HEK293T (cell line): ENCODE measurements around the gene MCOLN1.
A peak's percentile ranks its signal among the peaks of the same experiment; 100 is the strongest.

Experiments used
- CTCF ChIA-PET: fragments of 350-600 bp; formaldehyde crosslinking; extraction: SDS; loops from one replicate; lab custom pipeline; 2021; ENCODE audit warnings: antibody characterized with exemption, inconsistent platforms; lab: Yijun Ruan, JAX
- POLR2A ChIA-PET: fragments of 350-600 bp; formaldehyde crosslinking; extraction: SDS; loops from one replicate; lab custom pipeline; 2020; ENCODE audit warnings: antibody characterized with exemption, inconsistent platforms; lab: Yijun Ruan, JAX
- DNase-seq: peaks from one replicate; pipeline ENCODE4 v3.0.0; 2012; ENCODE audit warnings: mixed read lengths; ENCODE audit errors: extremely low spot score
- ARNT ChIP-seq: fragments of 450-650 bp; IDR thresholded peaks from 2 replicates; pipeline ENCODE4 v1.6.1; 2017; ENCODE audit warnings: mild to moderate bottlenecking
- BHLHE40 ChIP-seq: fragments of 450-650 bp; IDR thresholded peaks from 2 replicates; pipeline ENCODE4 v1.6.1; 2016; ENCODE audit warnings: mild to moderate bottlenecking, moderate library complexity, borderline replicate concordance
- CTBP1 ChIP-seq: fragments of 450-650 bp; IDR thresholded peaks from 2 replicates; pipeline ENCODE4 v1.6.1; 2016; ENCODE audit warnings: borderline replicate concordance
- ELF4 ChIP-seq: fragments of 450-650 bp; IDR thresholded peaks from 2 replicates; pipeline ENCODE4 v1.6.1; 2017; ENCODE audit warnings: antibody characterized with exemption
- FOXA1 ChIP-seq: fragments of 450-650 bp; IDR thresholded peaks from 2 replicates; pipeline ENCODE4 v1.6.1; 2016; ENCODE audit warnings: mild to moderate bottlenecking
- FOXK2 ChIP-seq: fragments of 450-650 bp; IDR thresholded peaks from 2 replicates; pipeline ENCODE4 v1.6.1; 2016; ENCODE audit warnings: mild to moderate bottlenecking
- FOXM1 ChIP-seq: fragments of 450-650 bp; IDR thresholded peaks from 2 replicates; pipeline ENCODE4 v1.6.1; 2017; ENCODE audit warnings: mild to moderate bottlenecking, borderline replicate concordance
- HDGF ChIP-seq: fragments of 450-650 bp; IDR thresholded peaks from 2 replicates; pipeline ENCODE4 v1.6.1; 2017; ENCODE audit warnings: antibody characterized with exemption, borderline replicate concordance
- L3MBTL2 ChIP-seq: fragments of 450-650 bp; conservative IDR thresholded peaks from 2 replicates; pipeline ENCODE4 v1.6.1; 2016; ENCODE audit warnings: mild to moderate bottlenecking
- LEF1 ChIP-seq: fragments of 450-650 bp; IDR thresholded peaks from 2 replicates; pipeline ENCODE4 v1.6.1; 2017; ENCODE audit warnings: mild to moderate bottlenecking, borderline replicate concordance
- NFRKB ChIP-seq: fragments of 450-650 bp; IDR thresholded peaks from 2 replicates; pipeline ENCODE4 v1.6.1; 2016; ENCODE audit warnings: mild to moderate bottlenecking, moderate library complexity
- SP1 ChIP-seq: fragments of 450-650 bp; IDR thresholded peaks from 2 replicates; pipeline ENCODE4 v1.6.1; 2017
- SUZ12 ChIP-seq: fragments of 450-650 bp; IDR thresholded peaks from 2 replicates; pipeline ENCODE4 v1.6.1; 2016; ENCODE audit warnings: mild to moderate bottlenecking
- TARDBP ChIP-seq: fragments of 450-650 bp; IDR thresholded peaks from 2 replicates; pipeline ENCODE4 v1.6.1; 2016
- ZNF384 ChIP-seq: fragments of 450-650 bp; IDR thresholded peaks from 2 replicates; pipeline ENCODE4 v1.6.1; 2016
- TF ChIP-seq, protein P1 (sequence below): fragments of 450-650 bp; IDR thresholded peaks from 2 replicates; pipeline ENCODE4 v1.6.1; 2016

The MCOLN1 gene

DNA sequence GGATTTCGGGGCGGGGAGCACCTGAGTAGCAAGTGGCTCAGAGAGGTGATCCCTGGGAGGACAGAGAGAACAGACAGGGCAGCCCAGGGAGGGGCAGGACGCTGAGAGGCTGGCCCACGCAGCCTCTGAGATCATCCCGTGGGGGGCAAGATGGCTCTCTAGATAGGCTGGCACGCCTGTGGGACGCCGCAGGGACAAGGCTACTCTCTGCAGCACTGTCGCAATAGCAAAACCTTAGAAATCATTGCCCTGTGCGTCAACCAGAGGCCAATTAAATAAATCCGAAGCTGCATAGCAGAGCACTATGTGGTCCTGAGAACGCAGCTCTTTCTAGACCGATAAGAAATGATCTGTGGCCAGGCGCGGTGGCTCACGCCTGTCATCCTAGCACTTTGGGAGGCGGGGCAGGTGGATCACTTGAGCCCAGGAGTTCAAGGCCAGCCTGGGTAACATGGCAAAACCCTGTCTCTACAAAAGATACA, 38.7 kb upstream of the MCOLN1 start:
- TF ChIP-seq SUZ12 (no peak), FOXA1 (no peak), TARDBP (no peak), SP1 (no peak), ARNT (no peak), ZNF384 (no peak), CTBP1 (no peak), NFRKB (no peak), L3MBTL2 (no peak)
- CTCF ChIA-PET: no interaction called here
- DNase-seq: no peak
- POLR2A ChIA-PET: no interaction called here

DNA sequence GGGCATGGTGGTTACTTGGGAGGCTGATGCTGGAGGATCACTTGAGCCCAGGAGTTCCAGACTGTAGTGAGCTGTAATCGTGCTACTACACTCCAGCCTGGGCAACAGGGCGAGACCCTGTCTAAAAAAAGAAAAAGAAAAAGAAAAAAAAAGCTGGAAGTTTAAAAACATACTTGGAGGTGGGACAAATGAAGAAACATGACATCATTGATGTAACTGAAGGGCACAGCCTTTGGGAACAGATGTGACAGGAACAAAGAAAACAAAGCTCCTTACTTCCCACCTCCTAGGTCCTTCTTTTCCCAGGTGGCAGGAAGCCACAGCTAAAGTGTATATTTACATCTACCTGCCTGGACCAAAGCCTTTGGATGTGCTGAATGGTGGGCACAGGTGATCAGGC, 35.5 kb upstream of the MCOLN1 start:
- ChIA-PET CTCF (interaction anchor here (0.9 kb wide), 1 partner anchor 10 kb away, joined by 5 read pairs; a partner anchor contains a TSS), POLR2A (interaction anchor here (0.9 to 1.4 kb wide), 3 partner anchors 10 to 36 kb away, joined by 3 read pairs; partner anchors contain the start of gene MCOLN1)
- no peak for DNase-seq

DNA sequence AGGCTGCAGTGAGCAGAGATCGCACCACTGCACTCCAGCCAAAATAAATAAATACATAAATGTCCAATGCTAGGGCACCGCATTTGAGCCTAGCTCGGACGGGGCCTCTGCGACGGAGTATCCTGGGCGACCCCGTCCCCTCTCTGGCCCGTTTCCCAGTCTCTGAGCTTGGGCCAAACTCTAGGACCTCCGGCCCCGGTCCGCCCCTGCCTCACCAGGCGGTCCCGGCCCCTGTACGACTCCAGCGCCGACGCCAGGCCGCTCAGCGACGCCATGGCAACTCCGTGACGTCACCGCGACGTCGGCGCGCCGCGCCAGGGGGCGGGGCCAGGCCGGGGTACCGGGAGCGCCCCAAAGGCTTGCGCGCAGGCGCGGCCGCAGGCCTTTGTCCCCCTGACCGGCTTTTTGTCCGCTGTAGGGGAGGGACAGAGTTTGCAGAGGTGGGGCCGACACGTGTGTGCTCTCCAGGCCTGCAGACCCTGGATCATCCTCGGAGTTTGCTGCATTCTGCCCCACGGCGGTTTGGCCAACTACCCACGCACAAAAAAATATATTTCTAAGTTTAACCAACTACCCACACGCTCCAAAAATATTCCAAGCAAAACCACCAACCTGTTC, 33.6 kb upstream of the MCOLN1 start, which contains the start of gene PEX11G:
Gene PEX11G, minus strand, starts transcription at position 300 of the 618 bp plus-strand sequence. Its CDS starts 25 bp downstream, at position 275.
- CTCF ChIA-PET: no interaction called here
- POLR2A ChIA-PET: interaction anchor here (0.6 to 2.8 kb wide), 8 partner anchors 8 to 33 kb away, joined by 3 to 12 read pairs (median 5); partner anchors contain the start of genes MCOLN1 and ZNF358
- TF ChIP-seq ELF4 (no peak), L3MBTL2 (peak; percentile 29; the same call in 1 of the 2 replicates)
- DNase-seq: peak; percentile 93

More for the DNA sequence above, 35.5 kb upstream of the MCOLN1 start:
- no peak for TF ChIP-seq ELF4
- no peak for TF ChIP-seq FOXM1
- TF ChIP-seq NFRKB: no peak
- no peak for TF ChIP-seq HDGF
- no peak for TF ChIP-seq ARNT
- TF ChIP-seq, protein P1, sequence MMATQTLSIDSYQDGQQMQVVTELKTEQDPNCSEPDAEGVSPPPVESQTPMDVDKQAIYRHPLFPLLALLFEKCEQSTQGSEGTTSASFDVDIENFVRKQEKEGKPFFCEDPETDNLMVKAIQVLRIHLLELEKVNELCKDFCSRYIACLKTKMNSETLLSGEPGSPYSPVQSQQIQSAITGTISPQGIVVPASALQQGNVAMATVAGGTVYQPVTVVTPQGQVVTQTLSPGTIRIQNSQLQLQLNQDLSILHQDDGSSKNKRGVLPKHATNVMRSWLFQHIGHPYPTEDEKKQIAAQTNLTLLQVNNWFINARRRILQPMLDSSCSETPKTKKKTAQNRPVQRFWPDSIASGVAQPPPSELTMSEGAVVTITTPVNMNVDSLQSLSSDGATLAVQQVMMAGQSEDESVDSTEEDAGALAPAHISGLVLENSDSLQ: no peak
- TF ChIP-seq TARDBP: no peak
- no peak for TF ChIP-seq ZNF384
- TF ChIP-seq SUZ12: no peak
- TF ChIP-seq FOXA1: no peak

DNA sequence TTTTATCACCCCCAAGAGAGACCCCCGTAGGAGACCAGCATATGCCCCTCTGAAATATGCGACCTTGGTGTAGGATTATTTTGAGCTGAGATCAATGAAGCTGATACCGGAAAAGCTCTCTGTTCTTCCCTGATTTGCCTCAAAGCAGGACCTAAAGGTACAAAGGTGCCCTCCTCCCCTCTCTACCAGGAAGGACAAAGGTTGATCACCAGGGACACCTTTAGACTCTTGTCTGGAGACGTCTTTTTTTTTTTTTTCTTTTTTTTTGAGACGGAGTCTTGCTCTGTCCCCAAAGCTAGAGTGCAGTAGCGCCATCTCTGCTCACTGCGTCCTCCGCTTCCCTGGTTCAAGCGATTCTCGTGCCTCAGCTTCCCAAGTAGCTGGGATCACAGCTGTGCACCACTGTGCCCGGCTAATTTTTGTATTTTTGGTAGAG, 32.8 kb upstream of the MCOLN1 start:
- DNase-seq: no peak
- no peak for TF ChIP-seq NFRKB
- ChIA-PET CTCF (no interaction called here), POLR2A (interaction anchor here (0.6 to 2.8 kb wide), 5 partner anchors 9 to 339 kb away, joined by 4 to 12 read pairs (median 5); partner anchors contain the start of gene ZNF358)

DNA sequence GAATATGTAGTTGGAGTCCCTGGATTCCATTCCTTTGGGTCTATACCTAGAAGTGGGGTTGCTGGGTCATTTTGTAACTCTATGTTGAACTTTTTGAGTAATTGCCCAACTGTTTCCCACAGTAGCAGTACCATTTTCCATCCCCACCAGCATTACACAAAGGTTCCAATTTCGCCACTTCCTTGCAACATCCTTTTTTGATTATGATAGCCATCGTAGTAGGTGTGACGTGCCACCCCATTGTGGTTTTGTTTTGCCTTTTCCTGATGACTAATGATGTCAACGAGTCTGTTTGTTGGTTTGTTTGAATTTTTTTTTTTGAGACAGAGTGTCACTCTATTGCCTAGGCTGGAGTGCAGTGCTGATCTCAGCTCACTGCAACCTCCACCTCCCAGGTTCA, 30.3 kb upstream of the MCOLN1 start:
- ChIA-PET POLR2A (interaction anchor here (0.7 kb wide), 1 partner anchor 13 kb away, joined by 3 read pairs; no protein-coding TSS in a partner anchor), CTCF (no interaction called here)
- TF ChIP-seq ELF4 (no peak), FOXK2 (no peak), LEF1 (no peak), SP1 (no peak), SUZ12 (no peak), TARDBP (no peak), FOXM1 (no peak), ARNT (no peak), BHLHE40 (no peak), CTBP1 (no peak), FOXA1 (no peak), HDGF (no peak), NFRKB (no peak), L3MBTL2 (no peak), ZNF384 (no peak)
- TF ChIP-seq, protein P1: no peak
- DNase-seq: no peak

DNA sequence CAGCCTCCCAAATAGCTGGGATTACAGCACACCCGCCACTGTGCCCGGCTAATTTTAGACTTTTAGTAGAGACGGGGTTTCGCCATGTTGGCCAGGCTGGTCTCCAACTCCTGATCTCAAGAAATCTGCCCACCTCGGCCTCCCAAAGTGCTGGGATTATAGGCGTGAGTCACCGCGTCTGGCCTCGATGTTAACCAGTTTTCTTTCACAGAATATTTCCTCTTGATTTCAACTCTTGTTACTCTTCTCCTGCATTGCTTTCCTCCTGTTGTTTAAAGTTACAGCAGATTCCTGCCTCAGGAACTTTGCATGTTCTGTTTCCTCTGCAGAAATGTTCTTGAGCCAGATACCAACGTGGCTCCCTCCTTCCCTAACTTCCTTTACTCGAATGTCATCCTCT, 29.9 kb upstream of the MCOLN1 start:
- TF ChIP-seq TARDBP (no peak), LEF1 (no peak), ELF4 (no peak), SP1 (no peak), FOXK2 (no peak), NFRKB (no peak), SUZ12 (no peak), HDGF (no peak), ZNF384 (no peak), FOXA1 (no peak), CTBP1 (no peak), FOXM1 (no peak), BHLHE40 (no peak), ARNT (no peak), L3MBTL2 (no peak)
- TF ChIP-seq, protein P1: no peak
- no peak for DNase-seq
- CTCF ChIA-PET: no interaction called here
- POLR2A ChIA-PET: no interaction called here
